Fibroblast of skin of abdomen (primary cell): ENCODE results near the gene SPDYE4. TPM values are rescaled to one million over a fixed set of nuclear protein-coding genes. Genes with fewer than 3 reads are reported as not detected.
"Not testable (repeated sequence)": the region's sequence is repeated elsewhere in the genome, so short reads cannot be mapped to it uniquely, and the experiment has no call there.

Experiments
- DNase-seq: peaks from one replicate; pipeline ENCODE4 v3.0.0-alpha.2; 2013
- polyA plus RNA-seq, 2 experiments: library from polyadenylated mRNA; unstranded; fragments of 120-200 nt; gene quantifications; one replicate each; pipeline ENCODE4 v1.2.1, GENCODE V29; 2013; ENCODE audit not compliant: insufficient read length in 2 of 2

Gene SPDYE4
- polyA plus RNA-seq (2013, experiment 1 of 2; ENCODE audit: insufficient read length), result not detected
- polyA plus RNA-seq (2013, experiment 2 of 2; ENCODE audit: insufficient read length), result not detected

- no peak for DNase-seq
Observed at GRCh38 chr17:8758137-8758596, at the start of gene SPDYE4. Gene SPDYE4 (minus strand): TSS chr17:8758546. CDS start chr17:8758382, 164 bp downstream.

GRCh38 chr17:8806926-8807550 lies 48.7 kb upstream of the SPDYE4 start:
- no peak for DNase-seq

- no peak for DNase-seq
Observed at GRCh38 chr17:8806253-8806925, 48.0 kb upstream of the SPDYE4 start.

- not testable (repeated sequence) for DNase-seq
Observed at GRCh38 chr17:8805396-8805795, 47.0 kb upstream of the SPDYE4 start.

GRCh38 chr17:8803531-8804420 lies 45.4 kb upstream of the SPDYE4 start:
- DNase-seq, result no peak

GRCh38 chr17:8801135-8801840 lies 42.9 kb upstream of the SPDYE4 start:
- DNase-seq, result no peak

- no peak for DNase-seq
Observed at GRCh38 chr17:8800656-8801055, 42.3 kb upstream of the SPDYE4 start.

- peak; percentile 31 for DNase-seq
Observed at GRCh38 chr17:8799570-8800212, 41.3 kb upstream of the SPDYE4 start.

GRCh38 chr17:8798846-8799569 lies 40.7 kb upstream of the SPDYE4 start, which contains the start of gene MFSD6L:
Gene MFSD6L (minus strand): TSS chr17:8799365. CDS start chr17:8799120, 245 bp downstream.
- DNase-seq, result no peak

GRCh38 chr17:8798176-8798845 lies 40.0 kb upstream of the SPDYE4 start:
- DNase-seq, result no peak

GRCh38 chr17:8797621-8798175 lies 39.4 kb upstream of the SPDYE4 start:
- no peak for DNase-seq

- peak; percentile 21 for DNase-seq
Observed at GRCh38 chr17:8794636-8795035, 36.3 kb upstream of the SPDYE4 start.

- DNase-seq, result no peak
Observed at GRCh38 chr17:8793649-8794048, 35.3 kb upstream of the SPDYE4 start.

GRCh38 chr17:8792646-8793045 lies 34.3 kb upstream of the SPDYE4 start:
- no peak for DNase-seq

GRCh38 chr17:8791910-8792270 lies 33.5 kb upstream of the SPDYE4 start:
- DNase-seq, result peak; percentile 81

GRCh38 chr17:8791248-8791909 lies 33.0 kb upstream of the SPDYE4 start:
- DNase-seq, result no peak

- DNase-seq, result no peak
Observed at GRCh38 chr17:8789743-8790142, 31.4 kb upstream of the SPDYE4 start.

- DNase-seq, result no peak
Observed at GRCh38 chr17:8788998-8789397, 30.7 kb upstream of the SPDYE4 start.
